Prostate gland (tissue), 2 donors: ENCODE results near the gene DNAJC22.

Source experiments
- POLR2AphosphoS5 ChIP-seq: sonication (generic); formaldehyde crosslinking; IDR thresholded peaks from one replicate; pipeline ENCODE4 v1.6.1; 2017; ENCODE audit warnings: antibody characterized with exemption
- TF ChIP-seq, protein P1 (sequence below), 4 experiments: fragments of 200-600 bp in 2 of 4; fragments of 450-650 bp in 2 of 4; sonication (generic) in 2 of 4; IDR thresholded peaks; 1 replicate in 3 of 4; 2 replicates in 1 of 4; pipeline ENCODE4 v1.5.1; 2016 to 2019; ENCODE audit warnings: antibody characterized with exemption in 4 of 4, mild to moderate bottlenecking in 2 of 4, moderate library complexity in 2 of 4

- TF ChIP-seq, protein P1, sequence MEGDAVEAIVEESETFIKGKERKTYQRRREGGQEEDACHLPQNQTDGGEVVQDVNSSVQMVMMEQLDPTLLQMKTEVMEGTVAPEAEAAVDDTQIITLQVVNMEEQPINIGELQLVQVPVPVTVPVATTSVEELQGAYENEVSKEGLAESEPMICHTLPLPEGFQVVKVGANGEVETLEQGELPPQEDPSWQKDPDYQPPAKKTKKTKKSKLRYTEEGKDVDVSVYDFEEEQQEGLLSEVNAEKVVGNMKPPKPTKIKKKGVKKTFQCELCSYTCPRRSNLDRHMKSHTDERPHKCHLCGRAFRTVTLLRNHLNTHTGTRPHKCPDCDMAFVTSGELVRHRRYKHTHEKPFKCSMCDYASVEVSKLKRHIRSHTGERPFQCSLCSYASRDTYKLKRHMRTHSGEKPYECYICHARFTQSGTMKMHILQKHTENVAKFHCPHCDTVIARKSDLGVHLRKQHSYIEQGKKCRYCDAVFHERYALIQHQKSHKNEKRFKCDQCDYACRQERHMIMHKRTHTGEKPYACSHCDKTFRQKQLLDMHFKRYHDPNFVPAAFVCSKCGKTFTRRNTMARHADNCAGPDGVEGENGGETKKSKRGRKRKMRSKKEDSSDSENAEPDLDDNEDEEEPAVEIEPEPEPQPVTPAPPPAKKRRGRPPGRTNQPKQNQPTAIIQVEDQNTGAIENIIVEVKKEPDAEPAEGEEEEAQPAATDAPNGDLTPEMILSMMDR (IDR thresholded peaks at IDR 0.05) = no peak
- TF ChIP-seq POLR2AphosphoS5 = no peak
Measured at GRCh38 chr12:49345051-49345824, 1.4 kb upstream of the DNAJC22 start.
